HG03139 (cell line): ENCODE results near the gene GOLGA6A.
"Not testable (repeated sequence)": the region's sequence is repeated elsewhere in the genome, so short reads cannot be mapped to it uniquely, and the experiment has no call there.

Experiments used
- ATAC-seq: cut with Tn5 transposase; IDR thresholded peaks from one replicate; pipeline ENCODE4 v1.9.1; 2021; ENCODE audit not compliant: unreplicated experiment

Gene GOLGA6A

DNA sequence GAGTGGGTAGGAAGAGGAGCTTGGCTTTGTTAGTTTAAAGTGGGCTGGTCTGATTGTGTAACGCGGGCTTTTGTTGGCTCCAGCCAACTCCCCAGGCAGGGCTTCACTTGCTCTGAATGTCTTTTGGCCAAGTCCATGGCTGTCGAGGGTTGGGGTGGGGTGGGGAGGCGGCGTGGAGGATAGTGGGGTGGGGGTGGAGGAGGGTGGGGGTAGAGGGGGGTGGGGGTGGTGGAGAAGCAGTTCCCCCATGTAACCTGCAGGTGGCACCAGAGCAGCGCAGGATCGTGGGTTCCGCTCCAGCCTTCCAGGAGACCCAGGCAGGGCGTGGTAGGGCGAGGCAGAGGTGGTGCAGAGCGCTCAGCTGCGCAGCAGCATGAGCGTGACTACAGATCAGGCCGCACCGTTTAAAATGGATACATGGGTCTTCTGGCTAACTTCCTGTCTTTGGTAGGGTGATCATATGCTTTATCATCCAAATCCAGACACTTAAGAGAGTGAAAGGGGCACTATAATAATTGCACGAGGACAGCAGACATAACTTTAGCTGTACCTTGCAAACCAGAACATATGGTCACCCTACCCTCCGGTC lies 28.3 kb downstream of the GOLGA6A start:
- no peak for ATAC-seq

DNA sequence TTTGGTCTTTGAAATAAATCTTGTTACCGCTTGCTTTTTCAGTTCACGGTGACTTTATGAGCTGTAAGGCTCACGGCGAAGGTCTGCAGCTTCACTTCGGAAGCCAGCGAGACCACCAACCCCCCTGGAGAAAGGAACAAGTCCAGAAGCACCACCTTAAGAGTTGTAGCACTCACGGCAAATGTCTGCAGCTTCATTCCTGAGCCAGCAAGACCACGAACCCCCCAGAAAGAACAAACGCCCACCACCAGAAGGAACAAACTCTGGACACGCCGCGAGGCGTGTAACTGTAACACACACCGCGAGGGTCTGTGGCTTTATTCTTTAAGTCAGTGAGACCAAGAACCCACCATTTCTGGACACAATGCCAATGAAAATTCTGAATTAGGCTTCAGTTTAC lies 28.8 kb downstream of the GOLGA6A start:
- ATAC-seq = no peak

DNA sequence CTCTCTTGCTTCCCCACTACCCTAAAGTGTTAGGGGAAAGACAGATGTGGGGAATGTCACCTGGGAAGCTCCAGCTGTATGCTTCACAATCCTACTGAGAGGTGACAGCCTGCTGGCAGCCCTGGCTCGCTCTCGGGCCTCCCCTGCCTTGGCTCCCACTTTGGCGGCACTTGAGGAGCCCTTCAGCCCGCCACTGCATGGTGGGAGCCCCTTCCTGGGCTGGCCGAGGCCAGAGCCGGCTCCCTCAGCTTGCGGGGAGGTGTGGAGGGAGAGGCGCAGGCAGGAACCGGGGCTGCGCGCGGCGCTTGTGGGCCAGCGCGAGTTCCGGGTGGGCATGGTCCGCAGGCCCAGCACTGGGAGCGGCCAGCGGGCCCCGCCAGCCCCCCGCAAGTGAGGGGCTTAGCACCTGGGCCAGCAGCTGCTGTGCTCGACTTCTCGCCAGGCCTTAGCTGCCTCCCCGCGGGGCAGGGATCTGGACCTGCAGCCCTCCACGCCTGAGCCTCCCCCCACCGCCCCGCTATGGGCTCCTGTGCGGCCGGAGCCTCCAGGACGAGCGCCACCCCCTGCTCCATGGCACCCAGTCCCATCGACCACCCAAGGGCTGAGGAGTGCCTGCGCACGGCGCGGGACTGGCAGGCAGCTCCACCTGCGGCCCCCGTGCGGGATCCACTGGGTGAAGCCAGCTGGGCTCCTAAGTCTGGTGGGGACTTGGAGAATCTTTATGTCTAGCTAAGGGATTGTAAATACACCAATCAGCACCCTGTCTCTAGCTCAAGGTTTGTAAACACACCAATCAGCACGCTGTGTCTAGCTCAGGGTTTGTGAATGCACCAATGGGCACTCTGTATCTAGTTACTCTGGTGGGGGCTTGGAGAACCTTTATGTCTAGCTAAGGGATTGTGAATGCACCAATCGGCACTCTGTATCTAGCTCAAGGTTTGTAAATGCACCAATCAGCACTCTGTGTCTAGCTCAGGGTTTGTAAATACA lies 29.8 kb downstream of the GOLGA6A start:
- ATAC-seq = not testable (repeated sequence)

DNA sequence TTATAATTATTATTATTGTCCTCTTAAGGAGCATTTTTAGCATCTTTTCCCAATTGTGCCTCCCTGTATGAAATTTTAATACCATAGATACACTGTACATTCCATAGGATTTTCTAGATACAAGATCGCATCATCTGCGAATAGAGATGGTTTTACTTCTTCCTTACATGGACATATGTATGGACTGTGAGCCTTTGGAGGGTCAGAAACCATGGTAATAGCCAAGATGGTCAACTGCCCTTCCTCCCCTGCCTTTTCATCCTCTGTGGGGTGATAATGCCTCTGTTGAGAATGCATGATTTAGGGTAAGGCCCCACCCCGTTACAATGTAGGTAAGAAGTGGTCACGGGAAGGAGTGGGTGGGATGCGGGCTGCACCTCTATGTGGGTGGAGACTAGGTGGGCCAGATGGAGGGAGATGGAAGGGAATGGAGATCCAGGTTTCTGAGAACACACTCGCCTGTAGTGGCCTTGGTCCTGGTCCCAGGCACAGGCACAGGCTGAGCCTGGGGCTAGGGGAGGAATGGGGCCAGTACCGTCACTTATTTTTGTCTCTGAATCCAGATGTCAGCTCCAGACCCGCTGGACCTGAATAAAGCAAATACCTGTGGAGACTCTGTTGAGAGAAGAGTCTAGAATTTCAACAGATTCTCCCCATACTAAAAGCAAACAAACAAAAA lies 31.7 kb downstream of the GOLGA6A start:
- no peak for ATAC-seq

DNA sequence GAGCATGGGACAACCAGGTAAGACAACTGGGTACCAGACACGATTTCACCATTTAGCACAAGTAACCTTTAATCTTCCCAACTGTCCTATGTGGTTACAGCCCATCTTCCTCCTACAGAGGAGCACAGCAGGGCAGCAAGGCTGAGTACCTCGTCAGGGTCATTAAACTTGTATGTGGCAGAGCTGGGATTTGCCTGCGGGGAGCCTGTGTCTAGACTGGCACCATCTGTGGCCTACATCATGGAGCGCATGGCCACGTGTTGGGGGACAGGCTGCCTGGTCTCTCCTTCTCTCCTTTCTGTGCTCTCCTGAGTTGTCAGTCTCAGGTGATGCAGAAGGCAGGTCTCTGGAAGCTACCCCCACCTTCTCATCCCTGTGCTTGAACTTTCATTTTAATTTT lies 32.2 kb downstream of the GOLGA6A start:
- ATAC-seq = no peak

DNA sequence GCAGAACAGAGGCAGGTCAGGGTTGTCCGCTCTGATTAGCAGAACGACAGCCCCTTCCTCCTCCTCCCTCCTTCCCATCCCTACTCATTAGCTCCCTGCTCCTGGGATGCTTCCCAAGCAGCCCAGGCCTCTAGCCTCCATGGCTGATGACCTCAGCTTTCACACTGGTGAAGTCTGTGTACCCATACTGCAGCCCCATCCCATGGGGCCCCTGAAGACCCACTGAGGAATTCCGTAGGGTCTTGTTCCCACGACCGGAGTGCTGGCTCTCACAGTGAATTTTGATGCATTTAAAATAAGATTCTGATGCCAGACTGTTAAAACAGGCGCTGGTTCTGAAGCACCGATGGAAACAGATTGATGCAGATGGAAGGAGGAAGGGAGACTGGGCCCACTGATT lies 36.1 kb downstream of the GOLGA6A start:
- no peak for ATAC-seq

DNA sequence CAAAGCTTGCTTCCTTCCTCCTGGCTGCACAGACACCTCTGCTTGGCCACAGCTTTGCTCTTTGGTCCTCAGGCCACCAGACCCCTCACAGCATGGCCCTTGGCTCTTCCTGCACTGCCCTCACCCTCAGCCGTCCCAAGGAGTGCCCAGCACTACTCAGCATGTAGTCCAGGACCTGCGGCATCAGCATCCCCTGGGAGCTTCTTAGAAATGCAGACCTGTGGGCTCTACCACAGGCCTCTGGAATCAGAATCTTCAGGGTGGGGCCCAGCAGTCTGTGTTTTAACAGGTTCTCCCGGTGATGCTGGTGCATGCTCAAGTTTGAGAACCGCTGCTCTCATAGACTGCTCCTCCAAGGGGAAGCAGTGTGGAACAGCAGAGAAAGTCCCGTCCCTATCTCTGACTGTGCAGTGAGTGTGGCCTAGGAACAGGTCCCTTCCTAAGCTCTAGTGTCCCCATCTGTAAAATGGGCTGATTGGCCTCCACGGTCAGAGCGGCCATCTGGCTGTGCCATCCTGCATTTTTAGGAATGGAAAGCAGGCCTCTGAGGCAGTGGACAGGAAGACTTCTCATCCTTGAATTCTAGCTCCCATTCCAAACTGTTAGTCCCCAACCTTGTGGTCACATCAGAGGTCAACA lies 36.6 kb downstream of the GOLGA6A start:
- ATAC-seq = no peak

DNA sequence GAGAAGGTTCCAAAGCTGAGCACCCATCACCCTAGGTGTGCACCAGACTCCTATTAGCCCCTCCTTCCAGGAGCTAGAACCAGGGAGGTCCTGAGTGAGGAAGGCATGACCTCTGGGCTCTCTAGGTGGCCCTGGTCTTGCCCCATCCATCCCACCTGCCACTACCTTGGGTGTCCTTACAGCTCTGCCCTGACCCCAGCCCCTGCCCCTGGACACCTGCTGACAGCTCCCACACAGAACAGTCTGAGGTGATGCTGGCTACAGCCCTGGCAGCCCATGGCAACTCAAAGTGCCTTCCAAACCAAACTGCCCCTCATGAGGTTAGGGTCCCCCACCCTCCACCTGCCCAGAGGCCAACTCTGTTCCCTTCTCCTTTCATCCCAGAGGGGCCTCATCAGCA lies 37.2 kb downstream of the GOLGA6A start:
- ATAC-seq = no peak

DNA sequence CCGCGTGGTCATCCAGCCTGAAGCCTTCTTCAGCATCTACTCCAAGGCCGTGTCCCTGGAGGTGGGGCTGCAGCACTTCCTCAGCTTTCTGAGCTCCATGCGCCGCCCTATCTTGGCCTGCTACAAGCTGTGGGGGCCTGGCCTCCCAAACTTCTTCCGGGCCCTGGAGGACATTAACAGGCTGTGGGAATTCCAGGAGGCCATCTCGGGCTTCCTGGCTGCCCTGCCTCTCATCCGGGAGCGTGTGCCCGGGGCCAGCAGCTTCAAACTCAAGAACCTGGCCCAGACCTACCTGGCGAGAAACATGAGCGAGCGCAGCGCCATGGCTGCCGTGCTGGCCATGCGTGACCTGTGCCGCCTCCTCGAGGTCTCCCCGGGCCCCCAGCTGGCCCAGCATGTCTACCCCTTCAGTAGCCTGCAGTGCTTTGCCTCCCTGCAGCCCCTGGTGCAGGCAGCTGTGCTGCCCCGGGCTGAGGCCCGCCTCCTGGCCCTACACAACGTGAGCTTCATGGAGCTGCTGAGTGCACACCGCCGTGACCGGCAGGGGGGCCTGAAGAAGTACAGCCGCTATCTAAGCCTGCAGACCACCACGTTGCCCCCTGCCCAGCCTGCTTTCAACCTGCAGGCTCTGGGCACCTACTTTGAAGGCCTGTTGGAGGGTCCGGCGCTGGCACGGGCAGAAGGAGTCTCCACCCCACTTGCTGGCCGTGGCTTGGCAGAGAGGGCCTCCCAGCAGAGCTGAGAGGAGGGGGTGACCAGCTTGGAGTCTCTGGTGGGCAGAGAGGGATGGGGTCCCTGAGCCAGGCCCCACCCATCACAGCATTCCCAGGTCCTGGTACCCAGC lies 37.9 kb downstream of the GOLGA6A start:
- no peak for ATAC-seq

DNA sequence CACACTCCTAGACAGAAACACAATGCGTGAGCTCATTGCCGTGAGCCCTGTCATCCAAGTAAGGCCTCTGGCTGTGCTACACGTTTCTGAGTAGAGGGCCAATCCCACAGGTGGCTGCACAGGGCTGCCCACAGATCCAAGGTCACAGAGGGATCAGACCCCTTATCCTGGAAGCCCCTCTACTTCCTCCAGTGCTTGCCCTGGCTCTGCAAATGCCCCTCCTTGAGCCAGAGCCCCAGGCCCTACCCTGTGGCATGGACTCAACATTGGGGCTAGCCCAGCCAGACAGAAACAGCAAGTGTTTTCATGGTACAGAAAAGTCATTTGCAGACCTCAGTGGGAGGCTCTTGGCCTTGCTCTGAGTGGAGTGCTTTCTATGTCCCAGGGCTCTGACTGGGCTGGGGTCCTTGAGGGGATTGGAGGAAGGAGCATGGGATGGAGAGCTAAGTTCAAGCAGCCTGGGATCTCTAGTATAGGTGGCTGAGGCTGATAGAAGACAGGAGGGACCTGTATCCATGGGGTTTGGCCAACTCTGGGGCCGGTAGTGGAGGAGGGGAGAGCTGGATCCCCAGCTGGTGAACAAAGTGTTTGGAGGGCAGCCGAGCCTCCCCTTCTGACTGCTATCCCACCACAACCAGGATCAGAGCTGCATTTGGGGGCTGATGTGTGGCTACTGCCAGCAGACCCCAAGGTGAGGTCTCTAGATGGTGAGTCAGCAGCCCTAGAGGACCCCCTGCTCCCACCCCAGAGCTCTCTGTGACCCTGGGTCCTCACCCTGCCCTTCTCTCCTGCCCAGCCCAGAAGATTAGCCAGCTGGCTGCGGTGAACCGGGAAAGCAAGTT lies 38.7 kb downstream of the GOLGA6A start:
- no peak for ATAC-seq

DNA sequence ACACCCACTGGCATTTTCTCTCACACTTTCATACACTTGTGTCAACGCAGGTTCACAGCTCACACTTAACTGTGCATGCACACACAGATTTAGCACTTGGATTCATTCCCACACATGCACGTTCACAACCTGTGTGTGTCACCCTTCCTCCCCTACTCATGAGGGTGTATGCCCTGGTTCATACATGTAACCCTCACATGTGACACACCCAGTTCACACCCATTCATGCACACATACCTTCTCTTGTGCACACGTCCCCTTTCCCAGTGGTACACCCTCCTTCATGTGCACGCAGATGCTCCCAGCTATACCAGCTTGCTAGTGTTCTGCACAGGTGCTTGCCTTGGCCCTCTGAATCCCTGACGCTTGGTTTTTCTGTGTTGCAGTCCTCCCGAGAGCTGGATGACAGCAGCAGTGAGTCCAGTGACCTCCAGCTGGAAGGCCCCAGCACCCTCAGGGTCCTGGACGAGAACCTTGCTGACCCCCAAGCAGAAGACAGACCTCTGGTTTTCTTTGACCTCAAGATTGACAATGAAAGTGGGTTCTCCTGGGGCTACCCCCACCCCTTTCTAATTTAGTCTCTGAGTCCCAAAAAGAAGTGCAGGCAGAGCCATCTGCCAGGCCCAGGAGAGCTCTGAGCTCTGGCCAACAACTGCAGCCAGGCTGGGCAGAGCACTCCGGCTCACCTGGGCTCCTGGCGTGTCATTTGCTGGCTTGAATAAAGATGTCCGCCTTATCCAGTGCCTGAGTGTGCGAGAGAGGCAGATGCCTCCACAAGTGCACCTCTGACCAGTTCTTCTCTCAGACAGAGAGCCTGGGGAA lies 39.5 kb downstream of the GOLGA6A start:
- ATAC-seq = no peak

DNA sequence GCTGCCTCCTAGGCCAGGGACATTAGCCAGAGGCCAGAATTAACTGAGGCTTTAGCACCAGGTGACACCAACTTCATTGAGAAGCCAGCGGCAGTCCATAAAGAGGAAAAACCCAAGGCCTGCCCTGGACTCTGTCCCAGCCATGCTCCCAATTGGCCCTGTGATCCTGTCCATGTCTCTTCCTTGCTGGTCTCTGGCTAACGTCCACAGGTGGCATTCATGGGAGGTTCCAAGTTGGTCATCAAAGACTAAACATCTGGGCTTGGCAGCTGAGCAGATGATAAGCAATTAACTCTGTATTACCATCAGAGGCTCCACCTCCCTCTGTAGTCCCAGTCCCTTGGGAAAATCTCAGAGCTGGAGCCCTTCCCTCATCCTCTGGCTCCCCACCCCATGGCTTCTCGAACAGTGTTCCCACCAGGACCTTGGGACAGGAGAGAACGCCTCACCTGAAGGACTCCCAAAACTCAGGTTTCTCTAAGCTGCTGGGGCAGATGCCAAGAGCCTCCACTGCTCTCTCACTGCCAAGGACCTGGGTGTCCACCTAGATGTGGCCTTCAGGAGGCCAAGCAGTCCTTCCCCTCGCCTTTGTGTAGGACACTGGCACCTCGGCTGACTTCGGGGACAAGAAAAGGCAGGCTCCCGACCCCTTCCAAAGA lies 40.4 kb downstream of the GOLGA6A start:
- ATAC-seq = no peak

DNA sequence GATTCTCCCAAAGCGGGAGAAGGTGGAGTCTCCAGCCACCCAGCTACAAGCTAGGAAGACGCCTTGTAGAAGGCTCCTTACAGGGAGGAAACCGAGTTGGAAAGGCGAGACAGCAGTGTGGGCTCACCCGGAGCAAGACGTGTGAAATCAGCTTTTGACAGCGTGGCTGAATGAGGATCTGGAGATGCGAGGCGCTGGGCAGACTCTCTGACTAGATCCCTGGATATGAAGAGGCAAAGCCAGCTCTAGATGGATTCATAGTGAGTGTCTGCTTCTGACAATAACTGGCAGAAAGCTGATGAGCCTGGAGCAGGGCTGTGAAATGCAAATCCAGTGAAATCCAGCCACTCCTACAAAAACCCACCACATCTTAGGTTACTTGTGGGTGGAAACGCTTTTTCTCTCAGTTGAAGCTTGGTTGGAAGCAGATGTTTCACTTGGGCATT lies 41.0 kb downstream of the GOLGA6A start:
- no peak for ATAC-seq

DNA sequence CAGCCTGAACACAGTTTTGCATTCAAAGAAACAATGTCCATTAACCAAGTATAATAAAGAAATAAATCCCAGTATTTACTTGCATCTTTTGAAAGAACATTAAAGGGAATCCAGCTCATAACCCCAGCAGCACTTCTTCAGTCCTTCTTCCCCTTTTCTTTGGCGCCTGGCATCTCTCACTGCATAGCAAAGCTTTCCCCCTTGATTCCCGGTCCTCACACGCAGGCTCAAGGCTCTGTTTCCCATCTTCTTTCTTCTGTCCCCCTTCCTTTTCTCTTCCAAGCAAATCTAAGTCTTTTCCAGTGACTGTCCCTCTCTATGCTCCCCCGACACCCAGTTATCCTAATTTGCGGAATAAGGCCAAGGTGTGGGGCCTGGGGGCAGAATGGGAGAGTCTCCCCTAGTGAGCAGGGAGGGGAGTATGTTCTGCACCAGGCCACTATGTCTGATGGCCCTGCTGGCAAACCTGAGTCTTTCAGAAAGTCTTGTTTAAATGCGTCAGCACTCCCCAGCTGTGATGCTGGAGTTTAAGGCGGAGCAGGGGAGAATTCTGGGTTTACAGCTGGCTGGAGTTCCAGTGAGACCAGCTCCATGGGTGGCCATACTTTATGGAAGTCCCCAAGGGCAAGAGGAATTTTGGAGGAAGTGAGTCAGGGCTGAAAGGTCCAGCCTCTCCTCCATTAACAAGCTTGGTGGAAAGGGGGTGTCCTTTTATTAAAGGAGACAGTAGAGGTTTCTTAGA lies 42.1 kb downstream of the GOLGA6A start:
- no peak for ATAC-seq

DNA sequence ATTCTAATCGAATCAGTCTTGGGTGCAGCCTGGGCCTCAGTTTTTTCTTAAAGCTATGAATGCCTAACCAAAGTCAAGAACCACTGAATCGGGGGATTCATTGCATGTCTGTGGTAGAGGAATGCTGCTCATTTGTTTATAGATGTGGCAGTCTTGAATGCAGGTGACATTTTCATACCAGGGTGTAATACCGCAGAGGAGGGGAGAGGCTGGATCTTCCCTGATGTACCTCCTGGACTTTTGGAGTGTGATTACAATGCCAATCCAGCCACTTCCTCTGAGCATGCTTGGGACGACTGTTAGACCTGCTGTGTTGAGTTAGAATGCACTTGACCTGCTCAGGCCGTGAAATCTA lies 42.7 kb downstream of the GOLGA6A start:
- ATAC-seq = no peak

DNA sequence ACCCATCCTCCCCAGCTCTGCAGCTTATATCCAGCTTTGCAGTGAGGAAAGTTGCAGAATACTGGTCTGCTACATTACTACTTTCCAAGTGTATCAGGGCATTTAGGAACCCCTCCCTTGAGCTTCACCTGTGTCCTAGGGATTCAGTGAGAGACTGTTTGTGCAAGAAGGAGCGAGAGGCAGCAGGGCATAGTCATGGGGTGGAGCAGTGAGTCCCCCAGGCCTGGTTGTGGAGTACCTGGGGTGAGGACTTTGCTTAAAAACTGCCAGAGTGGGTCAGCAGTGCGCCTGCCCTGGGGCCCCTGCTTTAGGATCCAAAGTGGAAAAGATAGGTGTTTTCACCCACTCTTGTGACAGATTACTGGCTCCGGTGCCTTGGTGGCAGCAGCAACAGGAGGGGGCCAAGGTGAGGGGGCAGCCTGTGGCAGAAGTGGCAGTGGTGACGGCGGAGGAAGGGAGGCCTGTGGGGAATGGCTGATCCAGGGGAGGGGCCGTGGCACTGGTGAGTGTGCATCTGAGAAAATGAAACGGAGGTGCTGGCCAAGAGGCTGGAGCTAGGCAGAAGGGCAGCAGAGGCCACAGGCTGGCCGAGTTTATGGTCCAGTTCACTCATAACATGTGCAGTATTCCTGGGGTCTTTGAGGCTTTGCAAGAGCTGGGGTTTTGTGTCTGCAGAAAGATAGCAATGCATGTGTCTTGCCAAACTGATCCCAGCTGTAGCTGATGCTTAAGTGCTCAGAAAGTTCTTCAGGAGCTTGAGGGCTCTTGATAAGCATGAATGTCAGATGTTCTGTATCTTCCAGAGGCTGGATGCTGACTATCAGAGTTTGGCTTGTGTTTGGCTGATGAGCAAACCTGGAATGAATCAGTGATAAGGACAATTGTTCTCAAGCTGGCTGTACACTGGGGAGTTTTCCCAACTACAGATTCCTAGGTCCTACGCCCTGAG lies 43.4 kb downstream of the GOLGA6A start:
- ATAC-seq = no peak
